Right lobe of liver (tissue), 6 donors: ENCODE results near the gene CALML6. TPM values are rescaled to one million over a fixed set of nuclear protein-coding genes. Genes with fewer than 3 reads are reported as not detected.

Experiments
- ATAC-seq, 4 donors: fragments of 200-7000 bp; cut with Tn5 transposase; one replicate each; pipeline ENCODE4 v1.9.1; 2020; ENCODE audit warnings: mild to moderate bottlenecking in 4 of 4, moderate library complexity in 4 of 4
- DNase-seq, 3 donors: peaks; one replicate each; pipeline ENCODE4 v3.0.0-alpha.2; 2020
- H3K27ac ChIP-seq, 3 donors: fragments of 200-600 bp; one replicate each; pipeline ENCODE4 v1.8.0; 2022
- H3K27me3 ChIP-seq, 2 donors: fragments of 200-600 bp; one replicate each; pipeline ENCODE4 v1.8.0; 2022
- H3K36me3 ChIP-seq, 4 donors: fragments of 200-600 bp; sonication (generic) in 1 of 4; one replicate each; pipeline versions ENCODE4 v1.5.1 to v1.8.0; 2017 to 2022; ENCODE audit warnings: control low read depth in 1 of 4
- H3K4me1 ChIP-seq, 4 donors: fragments of 200-600 bp; sonication (generic) in 1 of 4; one replicate each; pipeline versions ENCODE4 v1.5.1 to v1.8.0; 2017 to 2022; ENCODE audit warnings: control low read depth in 1 of 4
- H3K4me3 ChIP-seq, 3 donors: fragments of 200-600 bp; one replicate each; pipeline ENCODE4 v1.8.0; 2022
- H3K9me3 ChIP-seq, 4 donors: fragments of 200-600 bp; sonication (generic) in 1 of 4; one replicate each; pipeline versions ENCODE4 v1.5.1 to v1.8.0; 2017 to 2022; ENCODE audit warnings: control low read depth in 1 of 4
- CTCF ChIP-seq, 4 donors: fragments of 200-600 bp in 3 of 4; fragments of 450-650 bp in 1 of 4; IDR thresholded peaks; one replicate each; pipeline versions ENCODE4 v1.5.1 to v1.8.0; 2016 to 2022; ENCODE audit warnings: antibody characterized with exemption in 4 of 4, mild to moderate bottlenecking in 2 of 4
- POLR2A ChIP-seq: fragments of 450-650 bp; IDR thresholded peaks from one replicate; pipeline ENCODE4 v1.6.1; 2017; ENCODE audit warnings: antibody characterized with exemption, mild to moderate bottlenecking
- WGBS: methylation state at CpG from one replicate; pipeline ENCODE4 v1.1.6; 2018; ENCODE audit warnings: low coverage, low lambda C conversion rate; ENCODE audit not compliant: insufficient coverage; ENCODE audit errors: missing lambda C conversion rate; 5-methylcytosine and 5-hydroxymethylcytosine counted together
- intact Hi-C, 2 donors: fragments of 100-400 bp; cut with DNase I; formaldehyde crosslinking; loops; one replicate each; pipeline versions ENCODE4 v1.11.2 to v1.14.1; 2022
- total RNA-seq, 6 experiments: library from RNA; depleted of rRNA in 2 of 6; stranded (reverse); fragments of >200 nt in 2 of 6; fragmentation: NEBNext Ultra II Directional in 3 of 6; extraction: Animal tissue kit (Norgen Biotek cat#: 25700) in 3 of 6; gene quantifications; one replicate each; pipeline versions ENCODE4 v1.1.0 to v1.2.4, GENCODE V29; 2016 to 2023
- donor health status: DM: no; HTN: yes; CAD: no.
- donor health status: DM: no; HTN: no; CAD: no.
- donor health status: DM: no; HTN: no; CAD: no.
- donor health status: DM: no; HTN: yes; CAD: no.
- donor health status: DM: no; HTN: yes; CAD: no.

Gene CALML6
- total RNA-seq, 6 experiments from 2014 or later = 0.44 to 1.4 (median 0.58) TPM; not detected in 2

- H3K27me3 ChIP-seq = no peaks in the 10 kb centered on the region
- ATAC-seq (no peak), DNase-seq (peak in 1 of 3 donors; percentile 16)
- WGBS = 80% methylated on average over 11 of the region's 15 CpGs
- TF ChIP-seq CTCF (IDR thresholded peaks at IDR 0.05) = no peak
- TF ChIP-seq POLR2A = no peak
- H3K4me3 ChIP-seq = no peak overlapping the region
- intact Hi-C loops = no loop called here
- no peaks in the 10 kb centered on the region for H3K36me3 ChIP-seq
- no peak overlapping the region for H3K27ac ChIP-seq
- peaks cover 0 to 8% (median 0%) of the 10 kb centered on the region in 4 donors for H3K4me1 ChIP-seq
- H3K9me3 ChIP-seq = no peaks in the 10 kb centered on the region
Observed at GRCh38 chr1:1937061-1937460, 22.0 kb downstream of the CALML6 start.

DNA sequence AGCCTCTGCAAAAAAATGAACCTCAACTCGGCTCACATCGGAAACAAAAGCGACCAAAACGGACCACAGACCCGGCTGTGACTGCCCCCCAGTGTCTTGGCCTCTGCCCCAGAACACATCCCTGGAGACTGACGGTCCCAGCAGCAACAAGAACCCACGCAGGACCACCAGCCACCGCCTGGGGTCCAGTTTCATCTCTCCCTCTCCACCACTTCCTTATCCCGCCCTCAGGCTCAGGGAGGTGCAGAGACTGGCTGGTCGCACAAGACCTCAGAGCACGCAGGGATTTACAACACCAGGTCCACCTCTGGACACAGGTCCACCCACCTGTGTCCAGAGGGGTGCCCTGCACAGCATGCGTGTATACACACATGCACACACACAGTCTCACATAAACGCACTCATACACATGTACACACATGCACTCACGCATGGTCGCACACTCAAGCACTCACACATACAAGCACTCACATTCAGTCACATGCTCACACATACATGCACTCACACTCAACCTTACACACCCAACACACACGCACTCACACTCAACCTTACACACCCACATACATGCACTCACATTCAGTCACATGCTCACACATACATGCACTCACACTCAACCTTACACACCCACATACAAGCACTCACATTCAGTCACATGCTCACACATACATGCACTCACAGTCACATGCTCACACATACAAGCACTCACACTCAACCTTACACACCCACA is 22.7 kb downstream of the CALML6 start:
- Histone ChIP-seq H3K4me3 (no peak overlapping the region), H3K27me3 (no peaks in the 10 kb centered on the region), H3K9me3 (no peaks in the 10 kb centered on the region), H3K27ac (no peak overlapping the region), H3K36me3 (no peaks in the 10 kb centered on the region), H3K4me1 (peaks cover 0 to 8% (median 0%) of the 10 kb centered on the region in 4 donors)
- TF ChIP-seq POLR2A (no peak), CTCF (IDR thresholded peaks at IDR 0.05) (no peak)
- DNase-seq (peak in 1 of 3 donors; percentile 27), ATAC-seq (no peak)
- intact Hi-C loops = no loop called here
- WGBS = 58% methylated on average over 8 of the region's 16 CpGs

DNA sequence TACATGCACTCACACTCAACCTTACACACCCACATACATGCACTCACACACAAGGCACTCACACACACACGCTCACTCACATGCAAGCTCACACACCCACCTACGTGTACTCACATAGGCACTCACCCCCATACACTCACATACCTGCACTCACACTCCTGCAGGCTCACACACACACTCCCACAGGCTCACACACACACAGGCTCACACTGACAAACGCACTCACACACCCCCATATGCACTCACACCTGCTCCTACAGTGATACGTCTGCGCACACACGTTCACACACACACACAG is 23.2 kb downstream of the CALML6 start:
- intact Hi-C loops = no loop called here
- no peaks in the 10 kb centered on the region for H3K9me3 ChIP-seq
- peak in 1 of 3 donors; percentile 25 for DNase-seq
- ATAC-seq = no peak
- H3K4me3 ChIP-seq = no peak overlapping the region
- peaks cover 0 to 8% (median 0%) of the 10 kb centered on the region in 4 donors for H3K4me1 ChIP-seq
- H3K36me3 ChIP-seq = no peaks in the 10 kb centered on the region
- H3K27ac ChIP-seq = no peak overlapping the region
- no peaks in the 10 kb centered on the region for H3K27me3 ChIP-seq
- no peak for TF ChIP-seq POLR2A
- 72% methylated on average over 5 of the region's 6 CpGs for WGBS

DNA sequence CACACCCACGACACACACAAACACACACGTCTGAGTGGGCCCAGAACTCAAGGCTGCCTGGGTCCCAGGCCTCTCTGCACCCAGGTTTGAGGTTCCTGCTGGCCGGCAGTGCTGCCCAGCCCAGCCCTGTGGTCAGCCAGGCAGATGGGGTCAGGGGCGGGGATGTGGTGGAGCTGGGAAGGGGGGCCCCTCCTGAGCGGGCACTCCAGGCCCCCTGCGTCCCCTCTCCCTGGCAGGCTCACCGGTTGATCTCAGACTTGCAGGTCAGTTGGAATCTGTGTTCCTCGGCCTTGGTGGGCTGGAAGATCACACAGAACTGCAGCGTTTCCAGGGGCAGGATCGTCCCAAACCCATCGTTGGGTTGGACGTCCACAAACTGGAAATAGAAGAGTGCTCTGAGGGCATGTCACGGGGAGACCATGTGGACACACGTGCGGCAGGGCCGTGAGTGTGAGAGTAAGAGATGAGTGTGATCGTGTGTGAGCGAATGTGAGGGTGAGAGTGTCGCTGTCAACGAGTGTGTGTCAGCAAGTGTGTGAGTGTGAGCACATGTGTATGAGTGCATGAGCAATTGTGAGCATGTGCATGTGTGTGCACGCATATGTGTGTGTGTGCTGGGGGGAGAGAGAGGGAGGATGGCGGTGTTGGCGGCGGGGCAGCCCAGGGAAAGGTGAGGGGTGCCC is 23.7 kb downstream of the CALML6 start:
- 89% methylated on average over 14 of the region's 24 CpGs for WGBS
- TF ChIP-seq POLR2A (no peak), CTCF (IDR thresholded peaks at IDR 0.05) (no peak)
- H3K4me1 ChIP-seq = peaks cover 0 to 8% (median 0%) of the 10 kb centered on the region in 4 donors
- no peaks in the 10 kb centered on the region for H3K27me3 ChIP-seq
- peak in 1 of 3 donors; percentile 22 for DNase-seq
- no peaks in the 10 kb centered on the region for H3K9me3 ChIP-seq
- intact Hi-C loops = no loop called here
- no peaks in the 10 kb centered on the region for H3K36me3 ChIP-seq
- H3K4me3 ChIP-seq = no peak overlapping the region
- ATAC-seq = no peak
- no peak overlapping the region for H3K27ac ChIP-seq
